K562 (cell line): ENCODE measurements around the gene DMXL1. TPM values are rescaled to one million over a fixed set of nuclear protein-coding genes. Genes with fewer than 3 reads are reported as not detected.

Experiments used
- AFF1 ChIP-seq, 2 experiments: fragments of 450-650 bp; IDR thresholded peaks; 2 replicates each; pipeline ENCODE4 v1.6.1; 2018; ENCODE audit warnings: mild to moderate bottlenecking in 2 of 2, low read depth in 1 of 2; ENCODE audit not compliant: partially characterized antibody in 2 of 2
- ATF4 ChIP-seq: fragments of 450-650 bp; formaldehyde crosslinking; IDR thresholded peaks from 2 replicates; pipeline ENCODE4 v1.4.0; 2022; ENCODE audit warnings: mild to moderate bottlenecking, moderate library complexity
- BRF1 ChIP-seq: IDR thresholded peaks from 3 replicates; pipeline ENCODE4 v1.6.1; 2011; ENCODE audit warnings: borderline replicate concordance, mild to moderate bottlenecking; ENCODE audit not compliant: insufficient read length; ENCODE audit errors: extremely low read depth
- EGR1 ChIP-seq: fragments of 450-650 bp; conservative IDR thresholded peaks from 2 replicates; pipeline ENCODE4 v1.6.1; 2017; ENCODE audit warnings: mild to moderate bottlenecking
- FOXA1 ChIP-seq: fragments of 450-650 bp; IDR thresholded peaks from 2 replicates; pipeline ENCODE4 v1.6.1; 2016; ENCODE audit warnings: mild to moderate bottlenecking, borderline replicate concordance
- FOXK1 ChIP-seq: sonication (generic); formaldehyde crosslinking; IDR thresholded peaks from 2 replicates; pipeline ENCODE4 v1.8.0; 2022; ENCODE audit warnings: missing genetic modification reagents, mild to moderate bottlenecking, borderline replicate concordance
- HDAC2 ChIP-seq: fragments of 450-650 bp; IDR thresholded peaks from 2 replicates; pipeline ENCODE4 v1.6.1; 2016; ENCODE audit warnings: mild to moderate bottlenecking
- JUN ChIP-seq, 2 experiments: sonication (generic) in 1 of 2; formaldehyde crosslinking in 1 of 2; IDR thresholded peaks; 2 replicates each; pipeline versions ENCODE4 v1.6.1 to v1.8.0; 2012 to 2022; ENCODE audit warnings: borderline replicate concordance in 2 of 2, mild to moderate bottlenecking in 2 of 2, improper control_type of control experiment in 1 of 2, low read depth in 1 of 2, low read length in 1 of 2, missing genetic modification reagents in 1 of 2
- LEF1 ChIP-seq: fragments of 450-650 bp; IDR thresholded peaks from 2 replicates; pipeline ENCODE4 v1.6.1; 2016; ENCODE audit warnings: mild to moderate bottlenecking
- MBD2 ChIP-seq: sonication (generic); IDR thresholded peaks from 2 replicates; pipeline ENCODE4 v1.6.1; 2016; ENCODE audit warnings: low read depth, borderline replicate concordance
- NELFE ChIP-seq: IDR thresholded peaks from 2 replicates; pipeline ENCODE4 v1.6.1; 2011; ENCODE audit warnings: mild to moderate bottlenecking; ENCODE audit not compliant: insufficient read depth, insufficient read length
- NFXL1 ChIP-seq: fragments of 450-650 bp; formaldehyde crosslinking; IDR thresholded peaks from 2 replicates; pipeline ENCODE4 v1.4.0; 2021; ENCODE audit warnings: mild to moderate bottlenecking
- PHB2 ChIP-seq: fragments of 450-650 bp; IDR thresholded peaks from 2 replicates; pipeline ENCODE4 v1.6.1; 2017; ENCODE audit warnings: low read depth
- PURB ChIP-seq: sonication (generic); formaldehyde crosslinking; IDR thresholded peaks from 2 replicates; pipeline ENCODE4 v1.9.0; 2021; ENCODE audit warnings: low read depth, mild to moderate bottlenecking, missing genetic modification reagents
- RCOR1 ChIP-seq, 2 experiments: IDR thresholded peaks; 2 replicates each; pipeline ENCODE4 v1.6.1; 2012; ENCODE audit warnings: low read depth in 2 of 2, low read length in 2 of 2, borderline replicate concordance in 1 of 2, improper control_type of control experiment in 1 of 2
- TAF15 ChIP-seq: fragments of 200-400 bp; formaldehyde crosslinking; IDR thresholded peaks from 2 replicates; pipeline ENCODE4 v1.6.1; 2017; ENCODE audit warnings: mild to moderate bottlenecking, low read depth, low read length, moderate library complexity
- TBL1XR1 ChIP-seq, 2 experiments: IDR thresholded peaks; 2 replicates each; pipeline ENCODE4 v1.6.1; 2012; ENCODE audit warnings: improper control_type of control experiment in 2 of 2, low read length in 2 of 2, mild to moderate bottlenecking in 1 of 2
- TCF15 ChIP-seq: fragments of 250-450 bp; sonication (Bioruptor Pico); IDR thresholded peaks from 2 replicates; pipeline ENCODE4 v1.8.0; 2022; ENCODE audit warnings: moderate library complexity, mild to moderate bottlenecking, inconsistent platforms
- THAP12 ChIP-seq: fragments of 250-450 bp; sonication (Bioruptor Pico); IDR thresholded peaks from 2 replicates; pipeline ENCODE4 v1.9.0; 2021; ENCODE audit warnings: mild to moderate bottlenecking, inconsistent platforms
- USF1 ChIP-seq: sonication (generic); formaldehyde crosslinking; IDR thresholded peaks from 2 replicates; pipeline ENCODE4 v1.9.0; 2022; ENCODE audit warnings: mild to moderate bottlenecking, missing genetic modification reagents
- ZNF324 ChIP-seq: fragments of 250-450 bp; sonication (Bioruptor Pico); IDR thresholded peaks from 2 replicates; pipeline ENCODE4 v1.4.0; 2020; ENCODE audit warnings: mild to moderate bottlenecking
- ZNF77 ChIP-seq: fragments of 250-450 bp; sonication (Bioruptor Pico); IDR thresholded peaks from 2 replicates; pipeline ENCODE4 v1.5.0; 2020
- polyA plus RNA-seq, 8 experiments: library from polyadenylated mRNA; depleted of rRNA in 4 of 8; stranded (reverse) in 5 of 8; unstranded in 3 of 8; fragments of >200 nt; fragmentation: Nextera tagmentation in 2 of 8; fragmentation: Illumina TruSeq in 1 of 8; extraction: Ambion mirVana in 2 of 8; extraction: Trizol in 1 of 8; gene quantifications; 2 replicates each; pipeline versions ENCODE4 v1.2.1 to v1.2.3, GENCODE V29; 2011 to 2014; ENCODE audit warnings: inconsistent platforms in 1 of 8, missing spikeins in 1 of 8
- total RNA-seq, 7 experiments: library from RNA; depleted of rRNA in 6 of 7; stranded (reverse); fragments of >200 nt in 6 of 7; fragmentation: Illumina TruSeq in 2 of 7; extraction: Trizol in 2 of 7; gene quantifications; 2 replicates each; pipeline versions ENCODE4 v1.2.1 to v1.2.3, GENCODE V29; 2011 to 2021; ENCODE audit warnings: low replicate concordance in 1 of 7

The DMXL1 gene
- total and polyA plus RNA-seq, 9 of the 15 experiments (the other 6 are each of a cell fraction or from before 2014, with no cell fraction given), result 8.3 to 40.3 (median 30.6) TPM

- TF ChIP-seq USF1 (0 out of 2 replicates have a peak, but pooled peaks have one; percentile 19), AFF1 (IDR thresholded peaks at IDR 0.05; ENCODE audit: low read depth in 1 of 2, partially characterized antibody in 2 of 2) (no peak), TBL1XR1 (IDR thresholded peaks at IDR 0.05; ENCODE audit: low read length in 2 of 2) (no peak), TCF15 (CRISPR knock-in tag) (no peak), THAP12 (CRISPR knock-in tag) (no peak), BRF1 (no peak), NFXL1 (CRISPR knock-in tag) (no peak), ZNF324 (CRISPR knock-in tag) (no peak), HDAC2 (no peak), FOXK1 (CRISPR knock-in tag) (no peak), LEF1 (no peak), ATF4 (CRISPR knock-in tag) (no peak), EGR1 (no peak), ZNF77 (CRISPR knock-in tag) (no peak), TAF15 (no peak), MBD2 (no peak), JUN (IDR thresholded peaks at IDR 0.05; ENCODE audit: borderline replicate concordance, low read depth, low read length) (no peak), JUN (CRISPR knock-in tag; IDR thresholded peaks at IDR 0.05; ENCODE audit: borderline replicate concordance) (no peak), PURB (CRISPR knock-in tag) (no peak), RCOR1 (IDR thresholded peaks at IDR 0.05; ENCODE audit: borderline replicate concordance in 1 of 2, low read depth in 2 of 2, low read length in 2 of 2) (no peak), FOXA1 (no peak), PHB2 (no peak), NELFE (no peak)
Measured at GRCh38 chr5:119077444-119077843, 6.6 kb downstream of the DMXL1 start (continued).
